GM12875 (cell line): ENCODE measurements around the gene MYL11.
"Not testable (repeated sequence)": the region's sequence is repeated elsewhere in the genome, so short reads cannot be mapped to it uniquely, and the experiment has no call there.

Experiments
- H3K4me3 ChIP-seq: one replicate; pipeline ENCODE4 v1.5.1; 2011; ENCODE audit warnings: low read depth, low read length, control low read depth
- CTCF ChIP-seq: IDR thresholded peaks from 2 replicates; pipeline ENCODE4 v1.5.1; 2011; ENCODE audit warnings: low read depth, mild to moderate bottlenecking, control low read depth, inconsistent platforms, low read length, moderate library complexity, borderline replicate concordance; ENCODE audit not compliant: insufficient read depth

Gene MYL11

GRCh38 chr16:30374538-30374937 lies at the start of gene MYL11:
Gene MYL11, plus strand, starts transcription at chr16:30374802. Its CDS starts 56 bp downstream, at chr16:30374858.
- H3K4me3 ChIP-seq = no peak within 1 kb of the TSS

GRCh38 chr16:30334473-30334989 lies 40.1 kb upstream of the MYL11 start:
- peak overlapping the region; percentile 78 for H3K4me3 ChIP-seq

More at GRCh38 chr16:30374538-30374937, at the start of gene MYL11:
- no peak for TF ChIP-seq CTCF

GRCh38 chr16:30335028-30335597 lies 39.5 kb upstream of the MYL11 start:
- peak overlapping the region; percentile 78 for H3K4me3 ChIP-seq

GRCh38 chr16:30335598-30336474 lies 38.8 kb upstream of the MYL11 start:
- no peak for TF ChIP-seq CTCF
- peak overlapping the region; percentile 78 for H3K4me3 ChIP-seq

- not testable (repeated sequence) for H3K4me3 ChIP-seq
Observed at GRCh38 chr16:30337964-30338357, 36.6 kb upstream of the MYL11 start.

GRCh38 chr16:30338715-30339114 lies 35.9 kb upstream of the MYL11 start:
- H3K4me3 ChIP-seq = not testable (repeated sequence)

- TF ChIP-seq CTCF = no peak
- H3K4me3 ChIP-seq = no peak overlapping the region
Observed at GRCh38 chr16:30340621-30341020, 34.0 kb upstream of the MYL11 start.

- not testable (repeated sequence) for H3K4me3 ChIP-seq
Observed at GRCh38 chr16:30341971-30342370, 32.6 kb upstream of the MYL11 start.

GRCh38 chr16:30342751-30343490 lies 31.7 kb upstream of the MYL11 start:
- H3K4me3 ChIP-seq = no peak overlapping the region
- TF ChIP-seq CTCF = no peak

GRCh38 chr16:30343491-30343820 lies 31.1 kb upstream of the MYL11 start:
- H3K4me3 ChIP-seq = not testable (repeated sequence)
